Caco-2 (cell line): ENCODE data around the gene IFITM5. TPM values are rescaled to one million over a fixed set of nuclear protein-coding genes. Genes with fewer than 3 reads are reported as not detected.

Experiments
- BruUV-seq: library from RNA; stranded (reverse); fragments of 400-500 nt; replicated peaks from 2 replicates; lab custom pipeline; 2021; lab: Mats Ljungman, UMichigan
- CTCF ChIA-PET: fragments of 300-600 bp; sonication (Branson Sonifier 250); formaldehyde crosslinking; loops from one replicate; lab custom pipeline; 2022; ENCODE audit warnings: antibody characterized with exemption; lab: Charles Lee
- POLR2A ChIA-PET: fragments of 300-600 bp; sonication (Branson Sonifier 250); formaldehyde crosslinking; loops from one replicate; lab custom pipeline; 2022; ENCODE audit warnings: antibody characterized with exemption; lab: Charles Lee
- DNase-seq, 2 experiments: peaks; one replicate each; pipeline versions ENCODE4 v3.0.0 to v3.0.0-alpha.2; 2020 to 2022
- H3K27me3 ChIP-seq: replicated peaks from 2 replicates; pipeline ENCODE4 v1.6.0; 2011; ENCODE audit warnings: low read length; ENCODE audit not compliant: control insufficient read depth, insufficient read depth
- H3K36me3 ChIP-seq: 2 replicates; pipeline ENCODE4 v1.5.1; 2011; ENCODE audit warnings: low read length; ENCODE audit not compliant: control insufficient read depth, insufficient read depth
- H3K4me1 ChIP-seq: fragments of 250-450 bp; sonication (Bioruptor Pico); 2 replicates; pipeline ENCODE4 v1.5.1; 2020; ENCODE audit warnings: mild to moderate bottlenecking
- H3K4me3 ChIP-seq: 2 replicates; pipeline ENCODE4 v1.5.1; 2011; ENCODE audit warnings: low read depth, mild to moderate bottlenecking, control low read depth, low read length
- H3K9me3 ChIP-seq: fragments of 250-450 bp; sonication (Bioruptor Pico); 2 replicates; pipeline ENCODE4 v1.5.1; 2020; ENCODE audit warnings: mild to moderate bottlenecking, moderate library complexity
- H3K27ac Mint-ChIP-seq: one replicate; pipeline ENCODE4 v1.8.0; 2022; ENCODE audit warnings: mixed read lengths; ENCODE audit not compliant: unreplicated experiment
- H3K27me3 Mint-ChIP-seq: one replicate; pipeline ENCODE4 v1.8.0; 2022; ENCODE audit warnings: mixed read lengths; ENCODE audit not compliant: insufficient read depth, unreplicated experiment
- H3K36me3 Mint-ChIP-seq: one replicate; pipeline ENCODE4 v1.8.0; 2022; ENCODE audit warnings: mild to moderate bottlenecking, mixed read lengths; ENCODE audit not compliant: insufficient read depth, unreplicated experiment
- H3K4me1 Mint-ChIP-seq: one replicate; pipeline ENCODE4 v1.8.0; 2022; ENCODE audit warnings: low read depth, mixed read lengths; ENCODE audit not compliant: unreplicated experiment
- H3K4me3 Mint-ChIP-seq: one replicate; pipeline ENCODE4 v1.8.0; 2022; ENCODE audit warnings: mild to moderate bottlenecking, moderate library complexity, mixed read lengths; ENCODE audit not compliant: unreplicated experiment
- H3K9me3 Mint-ChIP-seq: one replicate; pipeline ENCODE4 v1.8.0; 2022; ENCODE audit warnings: mixed read lengths; ENCODE audit not compliant: unreplicated experiment
- CTCF ChIP-seq, 2 experiments: fragments of 200-600 bp in 1 of 2; IDR thresholded peaks; 1 replicate in 1 of 2; 2 replicates in 1 of 2; pipeline versions ENCODE4 v1.5.1 to v1.8.0; 2011 to 2022; ENCODE audit warnings: antibody characterized with exemption in 1 of 2, control low read depth in 1 of 2, inconsistent platforms in 1 of 2, low read depth in 1 of 2, low read length in 1 of 2, mild to moderate bottlenecking in 1 of 2, moderate library complexity in 1 of 2; ENCODE audit not compliant: insufficient read depth in 1 of 2, severe bottlenecking in 1 of 2, unreplicated experiment in 1 of 2
- intact Hi-C: fragments of 100-400 bp; cut with micrococcal nuclease; formaldehyde crosslinking; loops from one replicate; pipeline ENCODE4 v1.10.0; 2022; ENCODE audit not compliant: unreplicated experiment
- total RNA-seq: library from RNA; stranded (reverse); gene quantifications from 2 replicates; pipeline ENCODE4 v1.2.3, GENCODE V29; 2022

The IFITM5 gene
- total RNA-seq, 1 experiment from 2014 or later: not detected

GRCh38 chr11:331358-332060 lies 32.2 kb upstream of the IFITM5 start:
- intact Hi-C loops: no loop called here
- no peak for TF ChIP-seq CTCF (IDR thresholded peaks at IDR 0.05; ENCODE audit: insufficient read depth in 1 of 2, low read depth in 1 of 2, low read length in 1 of 2, severe bottlenecking in 1 of 2, unreplicated experiment in 1 of 2)
- ChIA-PET POLR2A (no interaction called here), CTCF (no interaction called here)
- BruUV-seq: no TSS peak
- Histone ChIP-seq H3K36me3 (no peaks in the 10 kb centered on the region), H3K4me1 (peaks cover 34% of the 10 kb centered on the region), H3K27me3 (no peaks in the 10 kb centered on the region), H3K9me3 (peaks cover 10% of the 10 kb centered on the region; the same call in 1 of the 2 replicates), H3K4me3 (no peak overlapping the region)
- H3K4me1 Mint-ChIP-seq: peaks cover 29% of the 10 kb centered on the region
- H3K9me3 Mint-ChIP-seq: no peaks in the 10 kb centered on the region
- H3K4me3 Mint-ChIP-seq: no peak overlapping the region
- H3K36me3 Mint-ChIP-seq: peaks cover 14% of the 10 kb centered on the region
- H3K27me3 Mint-ChIP-seq: no peaks in the 10 kb centered on the region
- H3K27ac Mint-ChIP-seq: no peak overlapping the region
- no peak for DNase-seq

GRCh38 chr11:330694-331357 lies 31.5 kb upstream of the IFITM5 start:
- Histone ChIP-seq H3K27me3 (no peaks in the 10 kb centered on the region), H3K4me1 (peaks cover 27% of the 10 kb centered on the region), H3K4me3 (no peak overlapping the region), H3K9me3 (peaks cover 10% of the 10 kb centered on the region; the same call in 1 of the 2 replicates), H3K36me3 (no peaks in the 10 kb centered on the region)
- intact Hi-C loops: no loop called here
- H3K27me3 Mint-ChIP-seq: no peaks in the 10 kb centered on the region
- DNase-seq: no peak
- H3K27ac Mint-ChIP-seq: no peak overlapping the region
- no peak for TF ChIP-seq CTCF (IDR thresholded peaks at IDR 0.05; ENCODE audit: insufficient read depth in 1 of 2, low read depth in 1 of 2, low read length in 1 of 2, severe bottlenecking in 1 of 2, unreplicated experiment in 1 of 2)
- peaks cover 14% of the 10 kb centered on the region for H3K36me3 Mint-ChIP-seq
- no TSS peak for BruUV-seq
- H3K9me3 Mint-ChIP-seq: no peaks in the 10 kb centered on the region
- H3K4me1 Mint-ChIP-seq: peaks cover 24% of the 10 kb centered on the region
- POLR2A ChIA-PET: interaction anchor here (1.0 kb wide), 1 partner anchor 25 kb away, joined by 3 read pairs; no protein-coding TSS in a partner anchor
- no peak overlapping the region for H3K4me3 Mint-ChIP-seq
- CTCF ChIA-PET: no interaction called here

- ChIA-PET CTCF (no interaction called here), POLR2A (interaction anchor here (1.0 kb wide), 1 partner anchor 26 kb away, joined by 3 read pairs; no protein-coding TSS in a partner anchor)
- H3K4me1 ChIP-seq: peaks cover 22% of the 10 kb centered on the region
Measured at GRCh38 chr11:330307-330693, 31.0 kb upstream of the IFITM5 start.

More at GRCh38 chr11:330307-330693, 31.0 kb upstream of the IFITM5 start:
- H3K4me3 Mint-ChIP-seq: no peak overlapping the region
- H3K36me3 Mint-ChIP-seq: peaks cover 14% of the 10 kb centered on the region
- no peaks in the 10 kb centered on the region for H3K27me3 ChIP-seq
- peaks cover 10% of the 10 kb centered on the region; the same call in 1 of the 2 replicates for H3K9me3 ChIP-seq
- peaks cover 24% of the 10 kb centered on the region for H3K4me1 Mint-ChIP-seq
- TF ChIP-seq CTCF (IDR thresholded peaks at IDR 0.05; ENCODE audit: insufficient read depth in 1 of 2, low read depth in 1 of 2, low read length in 1 of 2, severe bottlenecking in 1 of 2, unreplicated experiment in 1 of 2): no peak
- no peak overlapping the region for H3K27ac Mint-ChIP-seq
- no peaks in the 10 kb centered on the region for H3K27me3 Mint-ChIP-seq
- H3K36me3 ChIP-seq: no peaks in the 10 kb centered on the region
- BruUV-seq: no TSS peak
- intact Hi-C loops: no loop called here
- DNase-seq: no peak
- H3K9me3 Mint-ChIP-seq: no peaks in the 10 kb centered on the region
- H3K4me3 ChIP-seq: no peak overlapping the region
